ENCODE data around the gene STX17.
"Not testable (repeated sequence)": the region's sequence is repeated elsewhere in the genome, so short reads cannot be mapped to it uniquely, and the experiment has no call there.

STX17 gene

DNA sequence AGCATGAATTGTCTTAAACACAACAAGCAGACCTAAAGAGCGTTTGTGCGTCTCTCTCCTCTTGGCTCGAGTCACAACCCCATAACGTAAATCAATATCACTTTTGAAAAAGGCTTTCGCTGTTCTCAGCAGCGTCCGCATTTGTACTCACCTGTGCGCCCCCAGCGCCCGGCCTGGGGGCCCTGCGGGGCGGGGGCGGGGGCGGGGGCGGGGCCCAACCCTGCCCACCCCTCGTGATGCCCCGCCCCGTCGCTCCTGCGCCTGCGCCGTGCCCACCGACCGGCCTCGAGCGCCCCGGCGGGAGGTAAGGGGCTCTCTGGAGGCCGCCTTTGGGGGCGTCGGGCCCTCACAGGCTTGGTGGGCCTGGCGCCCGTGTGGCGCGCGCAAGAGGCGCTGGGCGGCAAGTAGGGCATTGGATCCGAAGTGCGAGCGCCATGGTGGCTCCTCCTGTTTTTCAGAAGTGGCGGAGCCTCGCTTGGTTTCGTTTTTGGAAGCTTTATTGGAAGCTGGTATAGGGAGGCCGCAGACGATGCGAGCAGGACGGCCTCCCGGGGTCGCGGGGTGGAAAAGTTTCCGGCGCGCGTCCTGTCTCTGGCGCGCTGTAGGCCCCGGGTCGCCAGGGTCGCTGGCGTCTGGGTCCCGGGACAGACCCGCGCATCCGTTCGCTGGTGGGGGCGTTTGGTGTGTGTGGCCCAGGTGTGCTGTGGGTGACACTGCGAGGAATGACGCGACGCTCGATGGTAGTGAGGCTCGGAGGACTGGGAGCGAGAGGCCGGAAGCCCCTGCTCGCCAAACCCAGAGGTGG, at the start of gene STX17:
Gene STX17, plus strand, starts transcription at position 252 of the 805 bp plus-strand sequence. CDS start 8,586 bp downstream, outside the sequence.
- DNase-seq, result peak; percentile 67 to 70

DNA sequence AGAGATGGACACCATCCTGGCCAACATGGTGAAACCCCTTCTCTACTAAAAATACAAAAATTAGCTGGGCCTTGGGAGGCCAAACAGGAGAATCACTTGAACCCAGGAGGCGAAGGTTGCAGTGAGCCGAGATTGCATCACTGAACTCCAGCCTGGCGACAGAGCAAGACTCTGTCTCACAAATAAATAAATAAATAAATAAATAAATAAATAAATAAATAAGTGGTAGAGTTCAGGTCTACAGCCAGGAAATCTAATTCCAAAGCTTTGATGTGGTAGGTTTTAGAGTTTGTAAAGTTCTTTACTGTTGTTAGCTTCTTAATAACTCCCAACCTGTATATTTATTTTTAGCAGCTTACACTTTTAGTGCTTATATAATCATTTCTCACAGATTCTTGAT, 48.9 kb upstream of the STX17 start:
- DNase-seq, result not testable (repeated sequence)

DNA sequence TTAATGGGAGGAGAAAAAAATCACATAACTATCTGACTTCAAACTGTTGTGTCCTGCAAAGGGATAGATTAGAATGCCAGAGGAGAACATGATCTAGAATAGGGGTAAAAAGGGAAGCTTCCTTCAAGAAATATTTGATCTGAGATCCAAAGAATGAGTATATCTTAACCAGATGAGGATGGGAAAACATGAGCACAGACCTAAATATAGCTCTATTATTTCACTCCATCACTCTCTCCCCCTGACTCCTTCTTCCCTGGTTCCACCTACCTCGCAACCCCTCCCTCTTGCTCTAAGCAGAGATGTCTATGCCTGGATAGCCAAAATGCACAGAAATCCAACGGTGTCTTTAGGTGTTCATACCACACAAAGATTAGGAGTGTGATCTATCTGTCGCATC, 48.4 kb upstream of the STX17 start:
- no peak for DNase-seq

DNA sequence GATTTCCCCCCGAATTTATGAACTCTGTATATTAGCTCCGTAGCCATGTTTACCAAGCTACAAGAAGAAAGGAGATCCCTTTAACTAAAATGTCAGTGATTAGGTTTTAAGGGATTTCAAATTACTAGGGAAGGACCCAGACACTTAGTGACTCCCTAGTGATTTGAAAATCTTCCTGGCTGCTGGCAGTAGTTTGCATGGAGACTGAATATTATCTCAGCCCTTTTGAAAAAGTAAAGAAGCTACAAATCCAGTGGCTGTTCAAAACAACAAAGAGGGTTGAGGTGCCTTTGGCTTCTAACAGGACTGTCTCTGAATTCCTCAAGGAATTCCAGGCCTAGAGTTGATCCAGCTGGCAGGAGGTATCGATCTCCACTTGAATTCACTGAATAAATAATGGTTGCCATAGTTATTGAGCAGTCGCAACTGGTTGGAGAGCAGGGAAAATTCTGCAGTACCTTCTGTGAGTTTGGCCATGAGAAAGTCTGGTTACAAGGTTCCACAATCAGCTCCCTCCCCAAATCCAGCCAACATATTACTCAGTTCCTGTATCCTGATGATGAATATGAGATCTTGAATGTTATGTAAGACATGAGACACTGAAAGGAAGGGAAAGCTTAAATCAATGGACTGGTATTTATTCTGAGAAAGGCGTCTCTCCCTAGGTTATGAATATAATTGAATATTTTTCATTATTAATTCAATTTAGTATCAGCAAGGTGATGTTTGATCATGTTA, 47.0 kb upstream of the STX17 start:
- no peak for DNase-seq

DNA sequence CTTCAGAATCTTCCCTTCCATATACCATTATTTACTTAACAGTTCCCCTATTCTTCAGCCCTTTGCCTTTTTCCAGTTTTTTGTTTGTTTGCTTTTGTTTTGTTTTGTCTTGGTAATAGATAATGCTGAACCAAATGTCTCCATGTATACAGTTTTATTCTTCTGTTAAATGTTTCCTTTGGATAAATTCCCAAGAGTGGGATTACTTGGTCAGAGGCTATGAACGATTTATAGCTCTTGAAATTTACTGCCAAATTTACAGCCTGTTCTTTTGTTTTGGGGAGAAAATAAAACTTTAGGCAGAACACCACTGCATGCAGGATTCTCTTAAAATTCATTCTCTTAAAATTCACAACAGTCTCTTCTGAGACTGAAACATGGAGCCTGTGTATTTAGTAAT, 46.2 kb upstream of the STX17 start:
- DNase-seq, result no peak

DNA sequence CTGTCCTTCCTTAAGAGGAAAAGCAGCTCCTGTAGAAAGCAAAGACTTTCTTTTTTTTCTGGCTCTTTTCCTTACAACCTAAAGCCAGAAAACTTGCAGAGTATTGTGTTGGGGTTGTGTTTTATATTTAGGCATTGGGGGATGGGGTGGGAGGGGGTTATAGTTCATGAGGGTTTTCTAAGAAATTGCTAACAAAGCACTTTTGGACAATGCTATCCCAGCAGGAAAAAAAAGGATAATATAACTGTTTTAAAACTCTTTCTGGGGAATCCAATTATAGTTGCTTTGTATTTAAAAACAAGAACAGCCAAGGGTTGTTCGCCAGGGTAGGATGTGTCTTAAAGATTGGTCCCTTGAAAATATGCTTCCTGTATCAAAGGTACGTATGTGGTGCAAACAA, 42.5 kb upstream of the STX17 start:
- no peak for DNase-seq

DNA sequence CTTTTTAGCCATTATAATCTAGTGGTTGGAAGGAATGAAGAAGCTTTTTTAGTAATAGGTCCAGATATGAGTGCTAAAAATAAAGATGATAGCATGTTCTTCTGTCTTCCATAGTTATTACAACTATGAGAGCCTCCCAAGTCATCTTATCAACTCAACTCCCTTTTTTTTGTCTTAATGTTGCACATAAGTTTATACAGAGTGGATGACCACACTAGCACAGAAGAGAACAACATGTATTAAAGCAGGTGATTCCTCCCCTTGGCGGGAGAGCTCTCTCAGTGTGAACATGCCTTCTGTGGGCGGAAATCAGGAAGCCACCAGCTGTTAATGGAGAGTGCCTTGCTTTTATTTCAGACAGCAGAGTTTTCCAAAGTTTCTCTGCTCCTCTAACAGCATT, 40.1 kb upstream of the STX17 start:
- DNase-seq, result peak in 1 of 2 donors; percentile 3

DNA sequence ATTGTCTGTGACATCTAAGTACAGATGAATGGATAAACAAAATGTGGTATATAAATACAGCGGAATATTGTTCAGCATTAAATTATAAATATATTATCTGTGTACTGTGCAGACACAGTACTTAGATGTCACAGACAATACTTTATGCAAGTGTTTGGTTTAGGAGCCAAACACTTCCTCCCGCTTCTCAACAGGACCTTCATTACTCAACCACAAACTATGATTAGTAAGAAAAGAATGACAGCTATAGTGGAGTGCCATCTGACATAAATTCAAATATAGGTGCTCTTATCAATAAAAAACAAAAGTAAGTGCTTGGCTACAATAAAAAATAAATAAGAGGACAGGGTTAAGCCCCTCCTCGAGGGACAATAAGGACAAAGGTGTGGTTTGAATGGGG, 38.9 kb upstream of the STX17 start:
- no peak for DNase-seq

DNA sequence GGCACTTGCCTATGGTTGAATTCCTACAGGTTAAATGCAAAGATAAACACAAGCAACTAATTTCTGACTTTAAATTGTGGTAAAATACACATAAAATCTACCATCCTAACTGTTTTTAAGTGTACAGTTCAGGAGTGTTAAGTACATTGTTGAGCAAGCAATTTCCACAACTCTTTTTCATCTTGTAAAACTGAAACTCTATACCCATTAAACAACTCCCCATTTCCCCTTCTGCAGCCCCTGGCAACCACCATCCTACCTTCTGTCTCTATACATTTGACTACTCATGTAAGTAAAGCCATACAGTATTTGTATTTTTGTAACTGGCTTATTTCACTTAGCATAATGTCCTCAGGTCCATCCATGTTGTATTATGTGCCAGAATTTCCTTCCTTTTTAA, 38.5 kb upstream of the STX17 start:
- DNase-seq, result no peak

DNA sequence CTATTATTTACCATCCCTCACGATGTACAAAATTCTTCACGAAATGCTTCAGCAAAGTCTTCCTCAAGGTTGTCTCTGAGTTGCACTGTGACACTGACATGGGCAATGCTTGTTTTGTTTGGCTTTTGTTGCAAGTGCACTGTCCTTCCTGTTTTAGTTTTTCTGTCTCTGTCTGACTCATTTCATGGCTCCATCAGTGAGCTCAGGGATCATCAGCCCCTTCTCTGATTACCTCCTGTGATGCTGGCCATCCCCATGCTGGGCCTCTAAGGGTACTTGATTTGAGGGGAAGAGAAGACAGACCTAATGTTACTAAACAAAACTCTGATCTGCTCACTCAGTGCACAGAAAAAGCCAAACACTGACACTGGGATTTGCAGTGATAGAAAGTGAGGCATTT, 37.6 kb upstream of the STX17 start:
- DNase-seq, result no peak

DNA sequence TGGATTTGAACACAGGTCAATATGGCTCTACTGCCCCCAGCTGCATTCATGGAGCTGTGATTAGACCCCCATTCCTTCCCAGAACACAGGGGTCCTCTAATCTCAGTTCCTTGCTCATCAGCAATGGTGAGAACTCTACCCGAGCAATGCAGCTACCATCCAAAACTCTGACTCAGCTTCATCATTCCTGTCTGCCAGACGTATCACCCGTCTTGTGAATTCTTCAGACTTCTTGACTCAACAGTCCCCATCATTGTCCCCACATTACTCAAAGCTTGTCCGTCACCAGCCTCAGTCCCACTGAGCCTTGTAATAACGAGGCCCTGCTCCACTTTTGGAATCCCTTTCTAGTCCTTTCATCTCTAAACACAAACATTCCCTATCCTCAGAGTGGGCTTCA, 36.3 kb upstream of the STX17 start:
- no peak for DNase-seq

DNA sequence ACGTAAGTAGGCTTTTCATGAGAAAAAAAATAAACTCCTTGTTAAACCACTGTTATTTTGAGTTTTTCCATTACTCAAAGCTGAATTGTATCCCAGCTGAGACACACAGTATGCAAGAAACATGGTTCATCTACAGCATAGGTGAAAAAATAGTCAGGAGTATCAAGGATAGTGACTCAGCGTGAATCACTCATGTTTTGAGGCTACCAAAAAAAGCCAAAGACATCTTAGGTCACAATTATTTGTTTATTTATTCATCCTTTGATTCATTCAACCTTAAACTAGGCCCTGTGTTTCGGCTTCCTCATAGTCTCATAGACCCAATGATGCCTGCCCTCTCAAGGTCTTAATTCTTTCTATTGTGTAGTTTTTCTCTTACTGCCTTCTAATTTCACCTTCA, 32.9 kb upstream of the STX17 start:
- DNase-seq, result no peak

DNA sequence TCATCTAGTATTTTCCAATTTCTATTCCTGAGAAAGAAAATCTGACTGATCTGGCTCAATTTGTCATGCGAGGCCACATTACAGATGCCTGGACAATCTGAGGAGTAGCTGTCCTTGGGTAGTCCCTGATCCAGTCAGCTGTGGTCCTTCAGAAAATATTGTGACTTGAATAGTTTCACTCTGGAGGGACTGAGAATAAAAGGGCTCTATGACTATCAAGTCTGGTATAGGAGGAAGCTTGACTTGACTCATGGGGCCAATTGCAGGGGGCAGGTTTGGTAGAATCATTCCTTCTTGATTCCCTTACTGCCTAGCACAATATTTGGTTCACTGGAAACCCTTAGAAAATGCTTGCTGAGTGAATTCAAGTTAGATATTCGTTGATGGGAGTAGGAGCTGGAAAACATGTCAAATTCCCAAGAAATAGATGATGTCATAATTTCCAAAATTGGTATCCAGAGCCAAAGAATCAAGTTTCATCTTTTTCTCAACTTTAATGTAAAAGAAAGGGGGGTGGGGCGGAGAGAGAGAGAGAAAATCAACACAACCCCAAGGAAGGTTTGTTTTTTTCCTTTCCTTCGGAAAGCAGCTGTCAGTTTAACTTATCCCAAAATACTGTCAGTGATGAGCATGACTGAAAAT, 32.4 kb upstream of the STX17 start:
- DNase-seq, result no peak

DNA sequence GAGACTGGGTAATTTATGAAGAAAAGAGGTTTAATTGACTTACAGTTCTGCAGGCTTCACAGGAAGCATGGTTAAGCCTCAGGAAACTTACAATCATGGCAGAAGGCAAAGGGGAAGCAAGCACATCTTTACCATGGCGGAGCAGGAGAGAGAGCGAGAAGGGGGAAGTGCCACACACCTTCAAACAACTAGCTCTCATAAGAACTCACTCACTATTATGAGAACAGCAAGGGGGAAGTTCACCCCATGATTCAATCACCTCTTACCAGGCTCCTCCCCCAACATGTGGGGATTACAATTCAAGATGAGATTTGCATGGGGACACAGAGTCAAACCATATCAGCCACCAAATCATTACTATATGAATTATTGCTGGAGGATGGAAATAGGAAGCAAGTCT, 30.3 kb upstream of the STX17 start:
- no peak for DNase-seq

DNA sequence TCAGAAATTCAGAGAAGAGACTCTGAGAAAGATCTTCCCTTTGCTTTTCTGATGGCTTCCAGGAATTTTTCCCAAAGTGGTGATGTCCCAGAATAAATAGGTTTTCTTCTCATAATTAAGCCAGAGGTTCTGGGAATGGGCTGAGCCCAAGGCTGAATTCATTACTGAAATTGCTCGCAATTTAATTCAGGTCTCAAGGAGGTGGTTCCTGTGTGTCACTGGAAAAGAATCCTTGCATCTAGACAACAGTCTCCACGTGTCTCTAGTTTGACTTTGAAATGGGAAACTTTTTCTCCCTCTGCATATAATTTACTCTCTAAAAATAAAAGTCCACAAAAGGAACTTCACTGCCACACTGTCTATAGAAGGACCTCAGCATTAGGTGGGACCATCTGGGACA, 27.8 kb upstream of the STX17 start:
- no peak for DNase-seq

DNA sequence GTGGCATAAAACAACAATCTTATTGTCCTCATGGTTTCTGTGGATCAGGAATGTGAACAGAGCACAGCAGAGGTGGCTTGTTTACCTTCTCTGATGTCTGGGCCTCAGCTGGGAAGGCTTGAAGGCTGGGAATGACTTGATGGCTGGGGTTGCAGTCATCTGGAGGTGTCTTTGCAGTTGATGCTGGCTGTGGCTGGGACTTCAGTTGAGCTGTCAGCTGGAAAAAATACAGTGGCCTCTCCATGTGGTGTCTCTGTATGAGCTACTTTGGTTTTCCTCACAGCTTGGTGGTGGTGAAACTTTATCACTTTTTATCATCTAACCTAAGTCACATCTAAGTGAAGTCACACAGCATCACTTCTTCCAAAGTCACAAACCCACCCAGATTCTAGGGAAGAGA, 24.7 kb upstream of the STX17 start:
- DNase-seq, result no peak

DNA sequence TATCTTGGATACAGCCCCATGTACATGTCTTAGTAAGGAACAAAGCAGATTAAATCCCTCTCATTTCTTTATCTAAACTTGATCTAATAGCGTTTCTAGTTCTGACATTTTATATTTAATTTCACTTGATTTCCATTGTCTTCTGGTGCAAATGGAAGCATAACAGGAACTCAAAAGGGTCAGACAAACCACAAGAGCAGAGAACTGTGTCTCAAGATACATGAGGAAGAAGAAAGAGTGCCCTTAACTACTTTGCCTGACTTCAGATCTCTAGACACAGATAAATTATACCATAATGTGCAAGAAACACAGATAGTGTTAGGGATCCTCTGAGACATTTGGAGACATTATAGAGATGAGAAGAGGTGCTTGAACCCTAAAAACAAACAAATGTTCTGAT, 20.7 kb upstream of the STX17 start:
- no peak for DNase-seq

DNA sequence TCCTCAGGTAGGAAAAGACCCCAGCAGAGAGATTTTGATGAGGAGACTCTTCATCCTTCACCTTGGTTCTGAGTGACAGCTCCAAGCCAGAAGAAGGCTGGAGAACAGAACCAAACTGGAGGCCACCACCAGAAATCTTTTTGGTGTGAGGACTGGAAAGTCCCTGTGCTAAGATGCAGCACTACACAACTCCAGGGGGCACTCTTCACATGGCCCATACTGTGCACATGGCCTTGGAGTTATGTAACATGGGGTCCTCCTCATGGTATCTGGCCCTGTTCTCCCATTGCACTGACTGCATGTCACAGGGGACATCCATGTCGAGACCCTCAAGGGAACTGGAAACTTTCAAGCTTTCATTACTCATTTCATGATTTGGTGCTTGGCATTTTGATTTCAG, 17.3 kb upstream of the STX17 start:
- DNase-seq, result no peak

DNA sequence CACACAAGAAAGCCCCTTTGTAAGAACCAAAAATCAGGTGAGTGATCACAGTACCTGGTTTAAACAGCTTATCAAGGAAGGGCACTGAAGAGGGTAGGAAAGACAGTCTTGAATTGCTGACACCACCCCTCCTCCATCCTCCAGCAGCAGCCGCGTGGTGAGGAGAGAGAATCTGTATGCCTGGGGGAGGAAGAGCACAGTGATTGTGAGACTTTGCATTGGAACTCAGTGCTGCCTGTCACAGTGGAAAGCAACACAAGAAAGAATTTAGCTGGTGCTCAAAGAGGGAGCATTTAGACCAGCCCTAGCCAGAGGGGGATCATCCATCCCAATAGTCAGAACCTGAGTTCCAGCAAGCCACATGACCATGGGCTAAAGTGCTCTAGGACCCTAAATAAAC, 11.6 kb upstream of the STX17 start:
- no peak for DNase-seq

DNA sequence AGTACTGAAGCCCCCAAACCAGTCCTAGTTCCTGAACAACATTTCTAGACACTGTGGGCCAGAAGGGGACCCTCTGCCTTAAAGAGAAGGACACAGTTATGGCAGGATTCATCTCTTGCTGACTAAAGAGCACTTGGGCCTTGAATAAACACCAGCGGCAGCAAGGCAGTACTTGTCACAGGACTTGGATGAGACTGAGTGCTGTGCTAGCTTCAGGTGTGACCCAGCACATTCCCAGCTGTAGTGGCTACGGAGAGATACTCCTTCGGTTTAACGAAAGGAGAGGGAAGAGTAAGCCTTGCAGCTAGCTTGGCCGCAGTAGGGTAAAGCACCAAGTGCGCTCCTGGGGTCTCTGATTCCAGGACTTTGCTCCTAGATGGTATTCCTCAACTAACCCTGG, 10.9 kb upstream of the STX17 start:
- DNase-seq, result no peak

DNA sequence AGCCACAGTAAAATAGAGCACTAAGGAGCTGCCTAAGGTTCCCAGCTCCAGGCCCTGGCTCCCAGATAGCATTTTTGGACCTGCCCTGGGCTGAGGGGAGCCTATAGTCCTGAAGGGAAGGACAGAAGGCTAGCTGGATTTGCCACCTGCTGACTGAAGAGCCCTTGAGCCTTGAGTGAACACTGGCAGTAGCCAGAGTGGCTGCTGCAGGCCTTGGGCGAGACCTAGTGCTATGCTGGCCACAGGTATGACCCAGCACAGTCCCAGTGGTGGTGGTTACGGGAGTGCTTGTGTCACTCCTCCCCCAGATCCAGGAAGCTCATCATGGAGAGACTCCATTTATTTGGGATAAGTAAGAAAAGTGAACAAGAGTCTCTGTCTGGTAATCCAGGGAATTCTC, 10.3 kb upstream of the STX17 start:
- no peak for DNase-seq

DNA sequence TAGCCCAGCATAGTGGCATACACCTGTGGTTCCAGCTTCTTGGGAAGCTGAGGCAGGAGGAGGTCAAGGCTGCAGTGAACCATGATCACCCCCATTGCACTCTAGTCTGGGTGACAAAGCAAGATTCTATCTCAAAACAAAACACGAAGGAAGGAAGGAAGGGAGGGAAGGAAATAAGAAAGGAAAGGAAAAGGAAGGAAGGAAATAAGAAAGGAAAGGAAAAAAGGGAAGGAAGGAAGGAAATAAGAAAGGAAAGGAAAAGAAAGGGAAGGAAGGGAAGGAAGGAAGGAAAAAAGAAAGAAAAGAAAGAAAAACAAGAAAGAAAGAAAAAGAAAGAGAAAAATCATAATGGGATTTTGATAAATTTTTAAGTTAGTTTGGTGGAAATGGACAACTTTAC, 3.1 kb upstream of the STX17 start:
- no peak for DNase-seq

DNA sequence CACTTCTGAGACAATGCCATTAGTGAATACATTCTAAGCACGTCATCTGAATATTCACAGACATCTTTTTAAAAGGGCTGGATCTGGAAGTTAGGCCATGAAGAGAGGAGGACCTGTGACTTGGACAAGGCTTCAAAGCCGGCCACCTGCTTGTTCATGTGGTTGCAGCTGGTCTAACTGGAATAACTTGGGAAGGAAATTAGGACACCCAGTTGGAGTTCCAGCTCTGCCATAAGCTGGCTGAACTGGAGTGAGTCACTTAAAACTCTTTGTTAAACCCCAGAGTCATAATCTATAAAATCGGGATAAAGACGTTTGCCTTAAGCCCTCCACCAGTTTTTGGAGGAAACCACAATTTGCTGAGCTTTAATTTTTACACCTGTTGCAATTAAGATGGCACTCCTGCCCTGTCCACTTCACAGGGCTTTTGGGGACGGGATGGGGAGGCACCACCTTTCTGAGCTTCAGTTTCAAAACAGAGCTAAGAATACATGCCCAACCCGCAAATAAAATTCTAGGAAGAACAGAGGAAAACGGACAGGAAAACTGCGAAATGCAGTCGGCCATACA, 536 bp upstream of the STX17 start:
- no peak for DNase-seq

DNA sequence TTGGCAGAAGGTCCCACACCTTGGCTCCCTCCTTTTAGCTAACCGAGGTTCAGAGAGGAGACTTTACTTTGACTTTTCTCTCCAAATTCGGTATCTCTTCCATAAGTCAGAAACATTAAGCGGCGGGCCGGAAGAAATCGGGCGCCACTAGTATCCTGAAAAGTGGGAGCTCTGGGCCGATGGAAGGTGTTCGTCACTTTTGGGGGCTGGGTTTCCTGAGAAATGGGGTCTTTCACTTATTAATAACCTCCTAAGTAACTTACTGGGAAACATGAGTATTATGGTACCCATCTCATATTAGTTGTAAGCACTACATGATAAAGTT, 716 bp downstream of the STX17 start:
- peak in 1 of 2 donors; percentile 13 for DNase-seq
